GM21447 (cell line): ENCODE data around the gene NRL.
A peak's percentile ranks its signal among the peaks of the same experiment; 100 is the strongest.

Experiments
- ATAC-seq: cut with Tn5 transposase; IDR thresholded peaks from one replicate; pipeline ENCODE4 v1.9.1; 2021; ENCODE audit not compliant: unreplicated experiment

Gene NRL

DNA sequence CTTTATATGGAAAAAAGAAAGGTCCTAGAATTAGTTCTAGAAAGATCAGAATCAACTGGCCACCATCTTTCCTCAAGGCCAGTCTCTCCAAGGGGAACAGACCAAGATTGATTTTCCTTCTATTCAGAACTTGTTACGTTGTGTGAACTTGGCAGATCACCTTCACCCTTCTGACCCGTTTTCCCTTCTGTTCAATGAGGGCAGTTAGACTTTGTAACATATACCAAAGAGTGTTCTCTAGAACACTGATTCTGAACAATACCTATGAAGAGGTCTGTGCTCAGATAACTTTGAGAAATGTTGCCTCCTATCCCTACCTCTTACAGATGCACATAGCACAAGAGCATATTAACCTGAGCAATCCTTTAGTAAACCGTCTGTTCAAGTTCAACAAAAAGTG lies 31.3 kb downstream of the NRL start:
- ATAC-seq = no peak

DNA sequence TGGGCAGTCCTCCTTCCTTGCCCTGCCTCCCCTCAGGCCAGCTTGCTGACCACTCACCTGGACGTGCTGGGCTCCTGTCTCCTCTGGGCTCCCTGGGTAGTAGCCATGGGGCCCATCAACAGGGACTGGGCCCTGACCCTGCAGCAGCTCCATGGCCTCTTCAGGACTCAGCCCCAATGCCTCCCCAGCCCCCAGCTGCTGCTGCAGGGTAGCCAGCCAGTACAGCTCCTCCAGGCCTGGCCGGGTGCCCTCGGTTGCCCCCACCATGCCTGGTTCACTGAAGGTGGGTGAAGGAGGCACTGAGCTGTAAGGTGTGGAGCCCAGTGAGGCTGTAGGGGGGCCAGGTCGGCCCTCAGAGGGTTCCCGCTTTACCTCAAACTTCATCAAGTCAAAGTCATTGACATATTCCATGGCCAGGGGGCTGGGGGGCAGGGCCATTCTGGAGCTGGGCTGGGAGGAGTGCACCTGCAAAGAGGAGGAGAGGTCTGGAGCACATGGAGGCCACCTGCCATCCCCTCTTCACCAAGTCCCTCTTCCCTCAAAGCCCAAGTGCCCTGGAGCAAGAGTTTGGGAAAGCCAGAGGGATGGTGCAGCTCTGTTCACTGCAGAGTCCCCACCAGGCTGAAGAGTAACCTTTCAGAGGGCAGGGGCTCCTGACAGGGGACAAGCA lies 32.2 kb downstream of the NRL start:
- ATAC-seq = no peak

DNA sequence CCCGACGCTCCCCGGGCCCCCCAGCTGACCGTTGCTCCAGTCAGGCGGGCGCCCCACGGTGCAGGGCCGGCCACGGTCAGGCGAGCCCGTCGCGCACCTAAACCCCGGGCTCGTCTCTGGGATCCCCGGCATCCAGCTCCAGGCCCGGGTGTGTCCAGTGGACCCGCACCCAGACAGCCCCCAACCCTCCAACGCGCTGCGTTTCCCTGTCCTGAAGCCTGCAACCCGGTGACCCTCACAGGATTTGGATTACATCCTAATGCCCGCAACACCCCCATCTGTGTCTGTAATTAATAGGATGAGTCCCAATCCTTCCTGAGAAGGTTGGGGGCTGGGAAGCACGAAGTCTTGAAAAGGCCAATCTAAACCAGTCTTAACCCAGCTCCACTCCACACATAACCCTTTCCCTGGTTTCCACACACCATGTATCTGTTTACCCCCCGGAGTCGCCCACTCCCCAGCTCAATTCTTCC lies 33.0 kb downstream of the NRL start:
- no peak for ATAC-seq

DNA sequence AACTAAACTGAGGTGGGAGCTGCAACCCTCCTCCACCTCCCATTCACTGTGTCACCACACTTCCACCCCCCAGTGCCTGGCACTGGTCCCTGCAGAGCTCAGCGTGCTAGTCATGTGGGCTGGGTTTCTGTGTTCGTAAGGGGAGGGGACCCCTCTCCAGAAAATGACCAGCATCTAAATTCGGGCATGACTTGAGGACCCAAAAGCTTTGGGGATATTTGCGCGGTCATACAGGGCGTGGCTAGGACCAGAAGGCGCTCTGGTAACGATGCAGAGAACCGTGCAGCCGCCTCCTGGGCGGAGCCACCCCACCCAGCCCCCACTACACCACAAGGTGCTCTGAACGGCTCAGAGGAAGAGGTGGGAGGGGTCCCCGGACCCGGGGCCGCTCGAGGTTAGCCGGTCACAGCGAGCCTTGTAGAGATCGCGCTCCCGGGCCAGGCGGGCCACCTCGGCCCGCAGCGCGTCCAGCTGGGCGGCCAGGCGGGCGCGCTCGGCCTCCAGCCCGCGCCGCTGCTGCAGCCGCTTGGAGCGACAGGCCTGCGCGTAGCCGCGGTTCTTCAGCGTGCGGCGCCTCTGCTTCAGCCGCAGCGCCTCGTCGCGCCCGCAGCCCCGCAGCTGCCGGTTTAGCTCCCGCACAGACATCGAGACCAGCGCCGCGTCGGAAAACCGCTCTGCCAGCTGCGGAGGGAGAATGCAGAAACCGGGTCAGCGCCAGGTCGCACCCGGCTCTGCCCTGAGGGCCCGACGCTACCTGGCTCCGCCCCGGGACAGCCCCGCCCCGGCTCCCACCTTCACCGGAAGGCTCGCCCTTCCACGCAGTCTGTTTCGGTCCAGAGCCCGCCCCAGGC lies 33.6 kb downstream of the NRL start:
- peak; percentile 91 for ATAC-seq

DNA sequence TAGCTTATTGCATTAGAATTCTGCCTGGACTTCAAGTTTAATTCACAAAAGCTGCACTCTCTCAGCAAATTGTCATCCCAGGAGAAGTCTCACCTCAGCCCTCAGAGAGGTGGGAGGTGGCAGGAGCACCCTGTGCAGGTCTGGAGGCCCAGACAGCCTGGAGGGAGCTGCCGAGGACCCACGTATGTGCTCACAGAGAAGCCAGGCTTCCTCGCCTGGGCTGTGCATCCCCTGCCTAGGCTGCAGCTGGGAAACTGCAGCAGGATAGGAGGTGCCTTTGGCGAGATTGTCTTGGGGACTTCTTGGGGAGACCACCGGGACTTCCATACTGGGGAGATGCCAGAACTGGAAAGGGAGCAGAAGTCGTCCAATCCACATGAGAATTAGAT lies 34.6 kb downstream of the NRL start:
- no peak for ATAC-seq

DNA sequence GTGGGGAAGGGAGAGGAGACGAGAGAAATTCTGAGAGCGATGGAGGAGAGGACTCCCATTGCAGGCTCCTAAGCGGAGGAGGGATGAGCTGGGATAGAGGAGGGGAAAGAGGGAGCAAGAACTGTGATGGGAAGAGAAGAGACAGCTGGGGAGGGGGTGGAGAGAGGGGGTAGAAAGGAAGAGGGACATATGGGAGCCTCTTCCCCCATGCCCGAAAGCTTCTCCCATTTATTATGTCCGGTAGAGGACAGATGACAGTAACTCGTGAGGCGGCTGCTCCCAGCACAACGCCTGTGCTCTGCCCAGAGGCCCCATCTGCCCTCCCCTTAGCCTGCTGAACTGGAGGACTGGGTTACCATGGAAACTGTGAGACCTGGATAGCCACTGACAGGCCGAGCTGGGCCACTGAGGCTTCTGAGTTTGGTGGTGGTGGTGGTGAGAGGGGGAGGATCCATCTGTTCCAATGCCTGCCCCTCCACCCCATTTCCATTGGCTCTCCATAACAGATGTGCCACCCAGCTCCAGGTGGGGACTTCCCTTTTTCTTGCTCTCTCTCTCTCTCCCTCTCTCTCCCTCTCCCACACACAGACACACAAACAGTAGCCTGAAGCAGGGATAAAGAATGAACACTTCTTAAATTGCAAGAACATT lies 35.1 kb downstream of the NRL start:
- ATAC-seq = no peak

DNA sequence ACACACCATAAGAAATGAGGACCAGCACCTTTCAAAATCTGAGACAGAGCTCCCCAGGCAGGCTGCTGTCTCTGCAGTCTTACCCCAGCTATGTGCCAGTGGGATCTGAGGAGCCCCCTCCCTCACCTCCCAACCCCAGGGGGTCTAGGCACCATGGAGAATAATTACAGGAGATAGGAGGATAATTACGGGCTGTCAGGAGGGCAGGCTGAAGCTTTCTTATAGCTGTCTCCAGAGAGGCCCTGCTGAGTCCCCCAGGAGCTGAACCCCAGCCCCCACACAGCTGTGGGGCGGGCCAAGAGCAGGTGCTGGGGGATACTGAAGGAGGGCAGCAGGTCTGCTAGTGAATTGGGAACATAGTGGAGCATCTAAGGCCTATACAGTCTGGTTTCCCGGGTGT lies 36.6 kb downstream of the NRL start:
- no peak for ATAC-seq

DNA sequence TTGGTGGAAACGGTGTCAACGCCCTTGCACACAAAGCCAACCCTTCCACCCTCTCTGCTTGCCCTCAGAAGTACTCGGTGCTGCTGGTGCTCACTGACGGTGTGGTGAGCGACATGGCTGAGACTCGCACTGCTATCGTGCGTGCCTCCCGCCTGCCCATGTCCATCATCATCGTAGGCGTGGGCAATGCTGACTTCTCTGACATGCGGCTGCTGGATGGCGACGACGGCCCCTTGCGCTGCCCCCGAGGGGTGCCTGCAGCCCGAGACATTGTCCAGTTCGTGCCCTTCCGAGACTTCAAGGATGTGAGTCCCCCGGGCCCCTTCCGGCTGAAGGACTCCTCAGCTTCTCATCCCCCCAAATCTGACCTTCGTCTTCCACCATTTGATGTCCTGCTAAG lies 37.7 kb downstream of the NRL start:
- ATAC-seq = no peak

DNA sequence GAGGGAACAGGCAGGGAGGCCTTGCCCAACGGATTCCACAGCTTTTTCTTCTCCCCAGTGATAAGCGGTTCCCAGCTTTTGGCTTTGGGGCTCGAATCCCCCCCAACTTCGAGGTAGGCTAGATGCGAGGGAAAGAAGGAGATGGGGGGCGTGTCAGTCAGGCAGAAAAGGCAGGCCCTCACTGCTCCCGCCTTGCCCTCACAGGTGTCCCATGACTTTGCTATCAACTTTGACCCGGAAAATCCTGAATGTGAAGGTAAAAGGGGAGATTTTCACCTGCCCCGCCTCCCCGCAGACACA lies 38.5 kb downstream of the NRL start:
- ATAC-seq = no peak

DNA sequence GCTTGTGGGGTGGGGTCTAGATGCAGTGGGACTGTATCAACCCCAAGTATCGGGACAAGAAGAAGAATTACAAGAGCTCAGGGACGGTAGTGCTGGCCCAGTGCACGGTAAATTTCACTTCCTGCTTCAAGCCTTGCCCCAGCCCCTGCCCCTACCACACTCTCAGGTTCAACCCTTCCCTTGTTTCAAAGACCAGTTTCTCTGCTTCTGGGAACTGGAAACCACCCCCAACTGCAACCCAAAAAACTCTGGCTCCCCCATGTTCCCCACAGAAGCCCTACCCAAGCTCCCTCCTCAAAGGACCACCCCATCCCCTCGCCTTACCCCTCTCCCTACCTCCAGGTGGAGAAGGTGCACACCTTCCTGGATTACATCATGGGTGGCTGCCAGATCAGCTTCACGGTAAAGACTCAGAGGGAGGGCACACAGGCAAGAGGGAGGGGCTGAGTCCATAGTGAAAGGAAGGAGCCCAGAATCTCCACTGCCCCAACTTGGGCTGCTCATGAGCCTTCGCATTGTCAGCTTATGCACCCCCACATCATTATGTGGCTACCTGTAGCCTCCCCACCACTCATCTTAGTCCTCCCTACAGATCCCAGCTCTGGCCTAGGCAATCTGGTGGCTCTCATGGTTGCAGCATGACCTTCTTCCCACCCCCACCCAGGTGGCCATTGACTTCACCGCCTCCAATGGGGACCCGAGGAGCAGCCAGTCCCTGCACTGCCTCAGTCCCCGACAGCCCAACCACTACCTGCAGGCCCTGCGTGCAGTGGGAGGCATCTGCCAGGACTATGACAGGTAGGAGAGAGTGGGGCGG lies 39.1 kb downstream of the NRL start:
- peak; percentile 73 for ATAC-seq

DNA sequence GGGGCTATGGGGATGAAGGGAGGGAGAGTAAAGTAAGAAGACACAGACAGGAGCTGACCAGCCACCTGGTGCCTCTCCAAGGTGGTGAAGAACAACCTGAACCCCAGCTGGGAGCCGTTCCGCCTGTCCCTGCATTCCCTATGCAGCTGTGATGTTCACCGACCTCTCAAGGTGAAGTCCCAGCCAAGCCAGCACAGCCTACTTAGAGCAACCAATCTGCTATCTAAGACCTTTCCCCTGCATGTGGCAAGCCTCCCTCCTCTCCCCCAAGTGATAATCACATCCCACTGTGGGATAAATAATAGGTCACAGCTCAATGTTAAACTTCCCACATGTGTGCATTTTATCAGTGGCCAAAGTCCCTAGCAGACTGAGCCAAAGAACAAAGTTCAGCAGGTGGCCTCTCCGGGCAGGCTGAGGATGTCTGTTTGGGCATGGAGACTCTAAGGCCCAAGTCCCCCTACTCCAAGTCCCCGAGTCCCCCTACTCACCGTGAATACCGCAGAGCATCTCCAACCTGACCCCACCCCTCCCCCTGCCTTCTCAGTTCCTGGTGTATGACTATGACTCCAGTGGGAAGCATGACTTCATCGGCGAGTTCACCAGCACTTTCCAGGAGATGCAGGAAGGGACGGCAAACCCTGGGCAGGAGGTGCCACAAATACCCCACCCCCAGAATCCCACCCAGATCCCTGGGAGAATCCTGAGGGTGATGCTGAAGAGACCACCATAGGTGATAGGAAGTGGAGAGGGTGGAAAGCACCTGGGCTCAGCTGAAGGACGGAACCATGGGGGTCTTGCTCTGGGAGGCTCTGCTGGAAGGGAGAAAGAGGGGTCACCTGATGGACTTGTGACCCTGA lies 39.9 kb downstream of the NRL start:
- no peak for ATAC-seq

DNA sequence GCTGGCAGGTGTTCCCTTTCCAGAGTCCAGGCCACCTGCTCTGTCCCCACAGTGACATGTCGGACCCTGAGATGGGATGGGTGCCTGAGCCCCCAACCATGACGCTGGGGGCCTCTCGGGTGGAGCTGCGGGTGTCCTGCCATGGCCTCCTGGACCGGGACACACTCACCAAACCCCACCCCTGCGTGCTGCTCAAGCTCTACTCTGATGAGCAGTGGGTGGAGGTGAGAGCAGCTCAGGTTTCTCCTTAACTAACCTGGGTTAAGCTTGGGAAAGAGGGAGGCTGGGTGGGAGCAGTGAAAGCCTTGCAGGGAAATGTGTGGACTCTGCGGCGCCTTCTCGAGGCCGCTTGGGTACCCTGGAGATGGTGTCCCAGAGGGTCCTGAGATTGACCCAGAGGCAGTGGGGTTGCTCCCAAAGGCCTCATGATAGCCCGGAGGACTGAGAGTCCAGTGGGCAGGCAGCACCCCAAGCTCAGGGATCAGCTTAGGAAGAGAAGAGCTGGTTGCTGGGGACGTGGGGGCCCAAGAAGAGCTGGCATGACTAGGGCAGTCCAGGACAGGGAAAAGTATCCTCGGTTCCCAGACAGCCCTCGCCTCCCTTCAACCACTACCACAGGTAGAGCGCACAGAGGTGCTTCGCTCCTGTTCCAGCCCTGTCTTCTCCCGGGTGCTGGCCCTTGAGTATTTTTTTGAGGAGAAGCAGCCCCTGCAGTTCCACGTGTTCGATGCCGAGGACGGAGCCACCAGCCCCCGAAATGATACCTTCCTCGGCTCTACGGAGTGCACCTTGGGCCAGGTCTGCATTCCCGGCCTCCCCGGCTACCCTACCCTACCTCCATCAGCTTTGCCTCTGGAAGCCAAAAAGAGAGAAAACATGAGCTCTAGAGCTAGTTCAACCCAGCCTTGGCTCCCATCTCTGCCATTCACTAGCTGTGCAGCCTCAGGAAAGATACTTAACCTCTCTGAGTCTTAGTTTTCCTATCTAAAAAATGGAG lies 41.6 kb downstream of the NRL start:
- no peak for ATAC-seq

DNA sequence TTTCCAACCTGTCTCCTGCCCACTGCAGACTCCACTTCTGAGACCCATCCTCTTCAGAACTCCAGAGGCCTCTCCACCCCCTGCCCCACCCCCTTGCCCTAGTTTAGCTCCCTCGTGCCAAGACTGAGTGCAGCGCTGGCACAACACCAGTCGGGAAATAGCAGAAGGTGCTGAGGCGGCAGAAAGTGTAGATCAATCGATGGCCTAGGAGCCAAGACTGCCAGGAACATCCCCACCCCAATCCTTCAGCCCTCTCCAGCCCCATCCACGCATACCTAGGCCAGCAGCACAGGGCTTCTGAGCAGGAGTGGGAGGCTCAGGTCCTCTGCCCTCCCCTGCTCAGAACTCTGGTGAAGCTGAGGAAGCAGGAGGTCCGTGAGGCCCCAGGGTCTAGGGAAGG lies 42.3 kb downstream of the NRL start:
- no peak for ATAC-seq

DNA sequence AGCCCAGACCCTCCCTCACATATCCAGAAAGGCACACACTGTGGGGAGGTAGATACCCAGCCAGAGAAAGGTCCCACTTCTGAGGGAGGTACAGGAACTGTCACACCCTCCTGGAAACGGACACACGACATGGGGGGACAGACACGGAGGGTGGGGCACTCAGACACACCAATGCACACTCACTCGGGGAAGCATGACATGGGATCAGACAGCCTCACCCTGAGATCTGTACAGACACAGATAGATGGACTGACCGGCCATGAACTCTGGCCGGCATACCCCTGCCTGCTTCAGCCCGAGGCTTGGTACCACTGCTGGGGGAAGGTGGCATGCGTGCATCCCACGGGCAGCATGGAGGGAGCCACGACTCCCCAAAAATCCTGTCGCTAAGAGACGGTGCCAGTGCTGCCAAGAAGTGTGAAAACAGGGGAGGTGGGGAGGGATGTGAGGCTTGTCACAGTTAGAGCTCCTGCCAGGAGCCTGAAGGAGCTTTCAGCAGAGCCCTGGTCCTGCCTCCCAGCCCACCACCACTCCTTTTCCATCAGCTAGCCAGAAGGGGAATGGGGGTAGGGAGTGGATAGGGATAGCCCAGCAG lies 42.8 kb downstream of the NRL start:
- no peak for ATAC-seq

DNA sequence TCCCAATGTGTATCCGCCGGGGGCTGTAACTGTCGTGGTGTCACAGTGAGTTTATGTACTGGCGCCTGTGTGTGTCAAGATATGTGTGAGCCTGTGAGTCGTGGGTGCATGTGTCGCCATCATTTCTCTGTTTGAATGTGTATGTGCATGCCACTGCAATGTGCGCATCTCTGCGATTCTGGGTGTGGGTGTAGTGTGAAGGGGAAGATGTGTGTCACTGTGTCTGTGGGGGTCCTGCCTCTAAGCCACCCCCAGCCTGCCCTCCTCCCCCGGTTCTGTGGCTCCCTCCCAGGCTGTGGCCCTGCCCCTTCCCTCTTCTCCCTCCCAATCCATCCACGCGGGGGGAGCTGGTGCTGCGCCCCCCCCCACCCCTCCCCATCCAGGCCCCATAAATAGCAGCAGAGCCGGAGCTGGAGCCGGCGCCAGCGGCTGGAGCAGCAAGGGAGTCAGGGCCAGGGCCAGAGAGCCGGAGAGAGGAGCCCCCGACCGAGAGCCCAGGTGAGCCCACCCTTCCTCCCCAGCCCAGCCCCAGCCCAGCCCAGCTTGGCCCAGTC lies 43.5 kb downstream of the NRL start, which contains the start of gene CPNE6:
CPNE6 (plus strand) TSS at position 419 of the 554 bp plus-strand sequence. CDS start 1,375 bp downstream, outside the sequence.
- no peak for ATAC-seq

DNA sequence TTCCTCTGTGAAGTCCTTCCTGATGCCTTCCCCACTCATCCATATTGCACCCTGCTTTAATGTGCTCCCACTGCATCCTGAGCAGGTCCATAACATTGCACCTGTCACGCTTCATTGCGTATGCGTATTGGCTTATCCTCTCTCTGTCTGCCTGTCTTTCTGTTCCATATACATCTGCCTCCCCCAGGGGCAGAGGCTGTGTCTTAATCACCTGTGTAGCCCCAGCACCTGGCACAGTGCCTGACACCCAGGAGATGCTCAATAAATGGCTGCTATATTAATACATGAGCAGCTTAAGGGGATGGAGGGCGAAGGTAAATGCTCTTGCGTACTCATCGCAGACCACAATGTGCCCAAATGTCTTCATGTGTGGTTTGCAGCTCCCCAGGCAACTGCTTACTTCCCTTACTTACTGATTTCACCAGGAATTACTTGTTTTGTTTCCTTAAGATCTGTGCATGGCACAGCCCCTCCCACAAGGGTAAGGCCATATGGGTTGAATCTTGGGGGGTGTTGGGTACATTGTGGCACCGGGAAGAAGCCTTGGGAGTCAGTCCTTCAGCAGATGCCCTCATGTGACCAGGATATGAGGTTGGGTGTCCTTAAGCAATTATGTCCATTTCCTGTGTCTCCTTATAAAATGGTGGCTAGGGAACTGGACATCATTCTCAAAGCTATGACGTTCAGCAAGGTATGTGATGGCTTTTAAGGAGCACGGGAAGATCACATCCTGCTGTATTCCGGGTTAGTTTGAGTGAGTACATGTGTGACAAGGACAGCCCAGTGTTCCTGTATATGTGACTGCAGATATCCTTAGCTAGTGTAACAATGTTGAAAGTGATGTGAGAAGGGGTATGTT lies 44.2 kb downstream of the NRL start:
- no peak for ATAC-seq

DNA sequence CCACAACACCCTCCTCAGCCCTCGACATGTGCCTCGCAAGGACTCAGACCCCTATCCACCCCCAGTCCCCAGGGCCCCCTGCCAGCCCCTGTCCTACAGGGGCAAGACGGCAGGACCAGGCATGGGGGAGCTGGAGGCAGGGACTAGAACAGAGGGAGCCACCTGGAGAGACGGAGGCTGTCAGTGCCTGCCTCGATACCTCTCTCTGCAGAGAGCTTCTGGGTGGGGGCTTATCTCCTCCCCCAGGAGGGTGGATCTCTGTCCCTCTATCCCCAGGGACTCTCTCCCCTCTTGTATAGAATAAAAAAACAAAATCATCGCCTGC lies 45.4 kb downstream of the NRL start:
- ATAC-seq = no peak
